IPS-11a (cell line): ENCODE data around the gene CDH11.
A peak's percentile ranks its signal among the peaks of the same experiment; 100 is the strongest.

Source experiments
- H3K4me3 ChIP-seq: one replicate; pipeline ENCODE4 v1.5.1; 2013; ENCODE audit warnings: low read depth, low read length, control low read depth

CDH11 gene

GRCh38 chr16:65121870-65122723, at the start of gene CDH11:
Gene CDH11, minus strand, starts transcription at chr16:65122063. Its CDS starts 117,194 bp downstream, at chr16:65004869.
- H3K4me3 ChIP-seq: peak within 1 kb of the TSS; percentile 65

- H3K4me3 ChIP-seq: no peak overlapping the region
Measured at GRCh38 chr16:65154321-65154720, 32.5 kb upstream of the CDH11 start.

DNA sequence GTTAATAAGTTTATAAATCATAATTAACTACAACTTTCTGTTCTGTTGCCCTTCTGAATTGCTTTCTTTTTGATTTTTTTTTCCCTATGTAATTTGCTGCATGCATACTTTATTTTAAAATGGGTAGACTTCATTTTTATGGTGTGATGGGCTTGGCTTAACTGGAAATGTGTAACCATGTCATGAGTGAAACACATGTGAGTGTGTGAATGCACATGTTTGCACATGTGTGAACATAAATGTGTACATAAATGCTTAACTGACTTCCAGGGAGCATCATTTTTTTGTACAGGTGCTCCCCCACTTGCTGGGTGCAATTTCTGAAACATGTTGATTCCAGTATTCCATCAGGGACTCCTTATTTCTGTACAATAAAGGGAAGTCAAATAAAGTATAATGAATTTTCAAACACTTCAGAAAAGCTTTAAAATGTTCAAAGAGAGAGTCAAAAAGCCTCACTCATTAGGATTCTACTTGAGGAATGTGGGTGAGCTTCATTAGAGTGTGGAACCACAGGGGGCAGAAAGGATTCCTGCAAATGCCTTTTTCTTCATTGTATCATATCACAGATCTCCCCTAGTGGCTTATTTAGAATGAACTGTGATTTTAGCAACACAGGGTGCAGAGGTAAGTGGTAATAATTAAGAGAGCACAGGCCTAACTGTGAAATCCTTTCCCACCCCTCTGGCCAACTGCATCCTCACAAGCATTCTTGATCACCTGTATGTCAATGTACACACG, 31.7 kb upstream of the CDH11 start:
- no peak overlapping the region for H3K4me3 ChIP-seq

DNA sequence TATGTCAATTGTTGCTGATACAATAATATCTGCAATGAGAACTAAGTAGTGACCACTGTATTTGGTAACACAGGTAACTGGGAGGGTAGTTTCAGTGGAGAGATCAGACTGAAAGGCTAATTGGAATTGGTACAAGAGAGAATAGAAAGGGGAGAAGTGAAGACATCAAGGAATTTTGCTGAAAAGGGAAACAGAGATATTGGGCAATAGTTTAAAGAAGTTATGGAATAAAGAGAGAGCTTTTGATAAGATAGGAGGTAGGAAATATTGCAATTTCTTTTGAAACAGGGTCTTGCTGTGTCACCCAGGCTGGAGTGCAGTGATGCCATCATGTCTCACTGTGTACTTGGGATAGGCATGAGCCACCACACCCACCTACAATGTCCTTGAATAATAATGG, 26.9 kb upstream of the CDH11 start:
- no peak overlapping the region for H3K4me3 ChIP-seq

GRCh38 chr16:65142276-65142675, 20.4 kb upstream of the CDH11 start:
- no peak overlapping the region for H3K4me3 ChIP-seq

DNA sequence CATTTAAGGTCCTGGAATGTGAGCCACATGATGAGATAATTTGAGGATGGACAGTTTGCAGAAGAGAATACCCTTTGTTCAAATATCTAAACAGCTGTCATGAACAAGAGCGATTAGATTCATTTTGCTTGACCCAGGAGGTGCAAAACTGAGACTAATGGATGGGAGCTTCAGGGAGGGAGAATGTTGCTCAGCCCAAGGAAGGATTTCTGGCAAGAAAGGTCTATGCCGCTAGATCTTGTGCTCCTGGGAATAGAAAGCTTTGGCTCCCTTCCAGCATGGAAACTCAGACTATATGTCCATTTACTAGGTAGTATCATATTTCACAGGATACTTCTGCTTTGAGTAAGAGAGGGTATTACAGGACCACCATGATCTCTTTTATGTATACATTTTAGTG, 14.8 kb upstream of the CDH11 start:
- H3K4me3 ChIP-seq: no peak overlapping the region

DNA sequence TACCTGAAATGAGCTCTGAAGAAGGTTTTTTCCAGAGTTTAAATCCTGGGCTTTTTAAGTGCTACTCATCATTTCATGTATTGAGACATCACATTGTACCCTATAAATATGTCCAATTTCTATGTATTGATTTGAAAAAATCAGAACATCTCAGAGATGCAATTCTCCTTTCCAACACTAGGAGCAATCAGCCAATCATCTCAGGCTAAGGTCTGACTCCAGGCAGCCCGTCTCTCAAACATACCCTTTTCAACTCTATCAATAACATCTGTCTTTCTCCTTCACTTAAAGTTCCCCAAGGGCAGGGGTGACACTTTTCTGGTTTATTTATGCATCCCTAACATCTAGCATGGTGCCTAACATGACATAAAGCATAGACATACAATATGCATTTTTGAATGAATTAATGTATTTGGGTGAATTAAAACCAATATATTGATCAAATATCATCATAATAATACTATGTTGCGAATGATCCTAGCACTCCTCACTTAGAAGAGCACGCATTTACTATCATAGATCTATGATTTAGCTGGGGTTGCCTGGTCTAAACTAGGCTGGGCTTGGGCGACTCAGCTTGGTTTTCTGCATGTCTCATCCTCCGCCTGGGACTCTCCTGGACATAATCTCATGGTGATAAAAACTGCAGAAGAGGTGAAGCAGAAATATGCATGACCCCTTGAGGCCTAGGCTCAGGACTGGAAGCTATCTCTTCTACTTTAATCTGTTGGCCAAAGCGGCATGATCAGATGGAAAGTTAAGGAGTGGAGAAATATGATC, 5.2 kb upstream of the CDH11 start:
- no peak overlapping the region for H3K4me3 ChIP-seq

GRCh38 chr16:65125871-65126270, 4.0 kb upstream of the CDH11 start:
- H3K4me3 ChIP-seq: no peak overlapping the region

GRCh38 chr16:65125322-65125721, 3.5 kb upstream of the CDH11 start:
- no peak overlapping the region for H3K4me3 ChIP-seq

DNA sequence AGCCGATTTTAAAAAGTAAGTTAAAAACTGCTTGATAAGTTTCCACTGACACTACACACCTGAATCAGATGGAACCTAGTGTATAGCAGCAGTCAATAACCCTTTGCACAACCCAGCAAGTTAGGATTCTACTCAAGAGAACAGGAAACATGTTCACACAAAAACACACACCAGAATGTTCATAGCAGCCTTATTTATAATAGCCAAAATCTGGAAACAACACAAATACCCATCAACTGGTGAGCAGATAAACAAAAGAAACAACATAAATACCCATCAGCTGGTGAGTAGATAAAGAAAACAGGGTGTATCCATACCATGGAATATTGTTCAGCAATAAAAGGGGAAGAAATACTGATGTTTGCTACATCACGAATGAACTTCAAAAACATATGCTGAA, 2.7 kb upstream of the CDH11 start:
- H3K4me3 ChIP-seq: no peak overlapping the region

DNA sequence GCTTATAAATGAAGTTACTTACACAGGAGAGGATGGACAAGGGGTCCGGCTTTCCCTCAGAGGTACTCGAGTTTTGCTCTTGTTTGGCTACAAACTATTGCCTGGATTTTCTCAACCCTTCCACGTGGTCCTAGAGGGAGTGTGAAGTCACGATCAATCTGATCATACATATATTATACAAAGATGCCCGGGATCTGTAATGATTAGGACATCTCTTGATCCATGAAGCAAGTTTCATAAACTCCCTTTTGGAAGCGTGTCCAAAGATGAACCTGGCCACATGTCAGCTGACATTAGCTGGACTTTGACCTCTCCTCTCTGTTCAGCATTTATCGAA, 2.3 kb upstream of the CDH11 start:
- no peak overlapping the region for H3K4me3 ChIP-seq

DNA sequence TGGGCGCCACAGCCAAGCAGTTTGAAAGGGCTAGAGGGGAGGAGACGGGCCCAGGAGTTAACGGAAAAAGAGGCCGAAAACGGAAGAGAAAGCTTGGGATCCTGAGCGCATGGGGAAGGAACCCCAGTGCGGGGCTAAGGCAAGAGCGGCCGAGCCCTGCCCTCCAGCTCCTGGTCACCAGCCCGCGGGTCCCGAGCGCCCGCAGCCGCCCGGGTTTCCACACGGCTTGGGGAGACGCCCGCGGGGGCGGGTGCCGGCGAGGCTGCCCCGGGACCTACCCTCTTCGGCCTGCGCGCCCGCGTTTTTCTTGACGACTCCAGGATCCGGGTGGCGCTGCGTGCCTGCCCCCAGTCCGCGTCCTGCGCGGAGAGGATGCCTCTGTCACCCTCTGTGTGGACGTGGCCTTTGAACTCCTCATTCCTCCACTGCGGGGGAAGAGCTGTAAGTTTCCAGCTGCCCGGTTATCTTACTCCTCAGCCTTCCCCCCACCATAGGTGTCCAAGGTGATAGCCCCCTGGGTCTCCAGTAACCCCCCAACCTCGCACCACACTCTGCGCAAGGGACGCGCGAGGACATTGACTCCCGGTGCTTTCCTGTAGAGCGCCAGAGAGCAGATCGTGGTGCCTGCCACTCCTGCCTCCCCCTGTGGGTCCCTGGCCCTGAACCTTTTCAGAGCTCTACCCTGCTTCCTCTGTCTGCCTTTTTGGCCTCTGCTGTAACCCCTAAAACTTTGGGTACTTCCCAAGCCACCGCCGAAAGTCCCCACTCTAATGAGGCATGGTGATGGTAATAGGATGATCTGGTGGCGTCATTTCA, 1.7 kb upstream of the CDH11 start:
- H3K4me3 ChIP-seq: peak overlapping the region; percentile 50

GRCh38 chr16:65122724-65123395, 997 bp upstream of the CDH11 start:
- H3K4me3 ChIP-seq: peak overlapping the region; percentile 50

DNA sequence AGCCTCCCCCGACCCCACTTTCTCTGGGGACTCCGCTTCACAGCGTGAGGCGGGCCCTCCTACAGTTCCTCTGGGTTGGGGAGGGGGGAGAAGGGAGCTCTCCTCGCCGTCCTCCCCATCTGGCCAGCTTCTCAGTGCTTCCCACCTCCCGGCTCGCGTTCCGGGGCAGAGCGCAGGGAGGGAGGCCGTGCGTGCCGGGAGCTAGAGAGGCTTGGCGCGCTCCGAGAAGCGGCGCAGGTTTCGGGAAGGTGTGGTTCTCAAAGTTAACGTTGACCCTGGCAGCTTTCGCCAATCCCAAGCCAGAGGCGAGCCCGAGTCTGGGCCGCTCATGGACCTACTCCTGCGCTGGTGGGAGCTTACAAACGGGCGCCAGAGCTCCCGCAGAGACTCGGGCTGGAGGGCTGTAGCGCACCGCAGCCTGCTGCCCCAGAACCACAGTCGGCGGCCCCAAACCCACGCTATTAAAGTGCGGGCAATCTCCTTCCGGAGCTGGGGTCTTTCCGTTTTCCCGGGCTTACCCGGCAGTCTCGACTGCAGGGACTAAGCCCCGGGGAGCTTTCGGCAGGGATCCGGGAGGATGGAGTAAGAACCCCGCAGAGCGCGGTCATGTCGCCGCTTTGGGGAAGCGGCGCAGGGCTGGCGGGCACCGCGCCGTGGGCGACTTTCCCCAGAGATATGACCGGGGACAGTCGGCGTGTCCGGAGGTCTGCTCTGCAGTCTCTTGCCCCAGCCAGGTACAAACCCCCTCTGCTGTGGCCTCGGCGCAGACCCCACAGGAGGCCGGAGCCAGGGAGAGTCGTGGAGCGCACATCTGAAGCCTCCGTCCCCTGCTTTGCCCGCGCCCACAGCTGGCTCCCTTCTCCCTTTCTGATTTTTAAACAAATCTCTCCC, 787 bp downstream of the CDH11 start:
- H3K4me3 ChIP-seq: peak overlapping the region; percentile 65

GRCh38 chr16:65120461-65120830, 1.4 kb downstream of the CDH11 start:
- peak overlapping the region; percentile 65 for H3K4me3 ChIP-seq

GRCh38 chr16:65119901-65120401, 1.9 kb downstream of the CDH11 start:
- H3K4me3 ChIP-seq: no peak overlapping the region

DNA sequence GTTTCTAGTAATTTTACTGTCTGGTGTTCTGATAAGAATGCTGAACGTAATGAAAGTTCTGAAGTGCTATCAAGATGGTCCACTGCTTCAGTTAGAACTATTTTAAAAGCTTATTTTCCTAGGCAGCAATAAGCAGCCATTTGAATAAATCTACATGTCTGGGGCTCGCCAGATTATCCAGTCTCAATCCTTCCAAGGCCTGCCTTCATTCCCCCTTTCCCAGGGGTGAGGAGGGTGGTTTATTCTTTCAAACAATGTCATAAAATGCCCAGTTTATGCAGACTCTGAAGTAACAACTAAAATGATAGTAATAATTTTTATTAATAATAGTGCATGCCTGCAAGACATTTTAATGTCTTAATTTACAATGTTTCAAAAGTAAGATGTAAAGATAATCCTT, 2.4 kb downstream of the CDH11 start:
- H3K4me3 ChIP-seq: no peak overlapping the region

- H3K4me3 ChIP-seq: no peak overlapping the region
Measured at GRCh38 chr16:65118871-65119270, 3.0 kb downstream of the CDH11 start.

GRCh38 chr16:65117811-65118448, 3.9 kb downstream of the CDH11 start:
- H3K4me3 ChIP-seq: no peak overlapping the region
